HG03196 (cell line): Measurements from ENCODE around the gene MOB3A.
"Not testable (repeated sequence)": the region's sequence is repeated elsewhere in the genome, so short reads cannot be mapped to it uniquely, and the experiment has no call there.

Experiments used
- ATAC-seq: cut with Tn5 transposase; IDR thresholded peaks from one replicate; pipeline ENCODE4 v1.9.1; 2021; ENCODE audit not compliant: unreplicated experiment

Gene MOB3A

GRCh38 chr19:2096034-2096479 lies at the start of gene MOB3A:
Gene MOB3A (minus strand): TSS chr19:2096326. CDS start chr19:2078560, 17,766 bp downstream.
- peak; percentile 46 for ATAC-seq

- no peak for ATAC-seq
These were observed 49.7 kb upstream of the MOB3A start for GRCh38 chr19:2145831-2146241.

- no peak for ATAC-seq
These were observed 48.1 kb upstream of the MOB3A start for GRCh38 chr19:2144190-2144589.

DNA sequence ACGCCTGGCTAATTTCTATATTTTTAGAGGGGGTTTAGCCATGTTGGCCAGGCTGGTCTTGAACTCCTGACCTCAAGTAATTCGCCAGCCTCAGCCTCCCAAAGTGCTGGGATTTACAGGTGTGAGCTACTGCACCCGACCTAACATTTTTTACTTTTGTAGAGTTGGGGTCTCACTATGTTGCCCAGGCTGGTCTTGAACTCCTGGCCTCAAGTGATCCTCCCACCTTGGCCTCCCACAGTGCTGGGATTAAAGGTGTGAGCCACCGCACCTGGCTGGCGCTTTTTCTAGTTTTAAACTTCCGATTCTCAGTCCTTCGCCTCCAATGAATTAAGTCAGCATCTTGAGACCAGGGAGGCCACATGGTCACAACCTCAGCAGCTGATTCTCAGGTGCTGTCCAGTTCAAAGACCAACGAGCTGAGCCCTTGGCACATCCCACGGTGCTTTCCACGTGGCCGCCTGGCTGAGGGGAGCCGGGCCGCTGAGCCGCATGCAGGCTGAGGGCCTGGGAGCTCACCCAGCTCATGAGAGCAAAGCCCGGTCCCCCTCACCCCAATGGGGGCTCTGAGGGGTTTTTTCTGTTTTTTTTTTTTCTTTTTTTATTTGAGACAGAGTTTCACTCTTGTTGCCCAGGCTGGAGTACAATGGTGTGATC lies 46.2 kb upstream of the MOB3A start:
- no peak for ATAC-seq

- no peak for ATAC-seq
These were observed 44.0 kb upstream of the MOB3A start for GRCh38 chr19:2140138-2140569.

- ATAC-seq = no peak
These were observed 43.4 kb upstream of the MOB3A start for GRCh38 chr19:2139385-2140137.

- ATAC-seq = no peak
These were observed 42.1 kb upstream of the MOB3A start for GRCh38 chr19:2138061-2138728.

DNA sequence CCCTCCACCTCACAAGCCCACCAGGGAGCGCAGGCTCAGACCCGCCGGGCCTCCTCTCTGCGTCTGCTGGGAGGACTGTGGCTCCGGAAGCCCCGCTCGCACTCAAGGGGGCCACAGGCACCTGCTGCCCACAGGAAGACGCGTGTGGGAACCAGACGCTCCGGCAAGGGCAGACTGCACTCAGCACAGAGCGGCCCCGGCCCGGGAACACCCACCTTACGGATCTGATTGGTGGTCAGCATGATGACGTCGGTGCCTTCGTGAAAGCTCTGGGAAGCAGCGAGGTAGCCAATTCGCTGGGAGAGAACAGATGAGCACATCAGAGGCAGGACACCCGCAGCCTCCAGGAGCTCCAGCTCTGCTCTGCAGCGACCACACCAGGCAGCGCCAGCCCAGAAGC lies 40.7 kb upstream of the MOB3A start:
- no peak for ATAC-seq

- ATAC-seq = no peak
These were observed 39.6 kb upstream of the MOB3A start for GRCh38 chr19:2135474-2136402.

GRCh38 chr19:2132731-2133490 lies 36.8 kb upstream of the MOB3A start:
- ATAC-seq = no peak

GRCh38 chr19:2132191-2132590 lies 36.1 kb upstream of the MOB3A start:
- no peak for ATAC-seq

DNA sequence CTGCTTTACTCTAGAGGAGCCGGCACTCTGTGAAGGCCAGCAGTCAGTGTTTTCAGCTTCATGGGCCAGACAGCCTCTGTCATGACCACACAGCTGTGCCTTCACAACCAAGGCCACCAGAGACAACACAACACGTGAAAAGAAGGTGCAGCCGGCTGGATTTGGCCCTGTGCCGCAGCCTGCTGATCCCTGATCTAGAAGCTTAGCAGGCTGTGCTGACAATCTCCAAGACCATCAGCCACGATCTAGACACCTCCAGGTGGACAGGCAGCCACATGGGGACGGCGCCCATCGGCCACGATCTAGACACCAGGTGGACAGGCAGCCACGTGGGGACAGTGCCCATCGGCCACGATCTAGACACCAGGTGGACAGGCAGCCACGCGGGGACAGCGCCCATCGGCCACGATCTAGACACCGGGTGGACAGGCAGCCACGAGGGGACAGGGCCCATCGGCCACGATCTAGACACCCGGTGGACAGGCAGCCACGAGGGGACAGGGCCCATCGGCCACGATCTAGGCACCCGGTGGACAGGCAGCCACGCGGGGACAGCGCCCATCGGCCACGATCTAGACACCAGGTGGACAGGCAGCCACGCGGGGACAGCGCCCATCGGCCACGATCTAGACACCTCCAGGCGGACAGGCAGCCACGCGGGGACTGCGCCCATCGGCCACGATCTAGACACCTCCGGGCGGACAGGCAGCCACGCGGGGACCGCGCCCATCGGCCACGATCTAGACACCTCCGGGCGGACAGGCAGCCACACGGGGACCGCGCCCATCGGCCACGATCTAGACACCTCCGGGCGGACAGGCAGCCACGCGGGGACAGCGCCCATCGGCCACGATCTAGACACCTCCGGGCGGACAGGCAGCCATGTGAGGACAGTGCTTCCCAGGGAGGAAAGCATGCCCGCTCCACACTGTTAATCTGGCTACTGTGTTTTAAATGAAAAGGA lies 35.2 kb upstream of the MOB3A start:
- not testable (repeated sequence) for ATAC-seq

- ATAC-seq = no peak
These were observed 34.0 kb upstream of the MOB3A start for GRCh38 chr19:2129892-2130770.

- ATAC-seq = no peak
These were observed 33.4 kb upstream of the MOB3A start for GRCh38 chr19:2129486-2129885.

- no peak for ATAC-seq
These were observed 32.9 kb upstream of the MOB3A start for GRCh38 chr19:2129022-2129421.

GRCh38 chr19:2128252-2128651 lies 32.1 kb upstream of the MOB3A start:
- ATAC-seq = not testable (repeated sequence)

- ATAC-seq = no peak
These were observed 31.6 kb upstream of the MOB3A start for GRCh38 chr19:2127758-2128157.
